ENCODE measurements around the gene CABP1. TPM values are rescaled to one million over a fixed set of nuclear protein-coding genes. Genes with fewer than 3 reads are reported as not detected.

Gene CABP1
- total RNA-seq, 4 donors from 2014 or later = 0.54 to 3.3 (median 0.95) TPM; not detected in 1

DNA sequence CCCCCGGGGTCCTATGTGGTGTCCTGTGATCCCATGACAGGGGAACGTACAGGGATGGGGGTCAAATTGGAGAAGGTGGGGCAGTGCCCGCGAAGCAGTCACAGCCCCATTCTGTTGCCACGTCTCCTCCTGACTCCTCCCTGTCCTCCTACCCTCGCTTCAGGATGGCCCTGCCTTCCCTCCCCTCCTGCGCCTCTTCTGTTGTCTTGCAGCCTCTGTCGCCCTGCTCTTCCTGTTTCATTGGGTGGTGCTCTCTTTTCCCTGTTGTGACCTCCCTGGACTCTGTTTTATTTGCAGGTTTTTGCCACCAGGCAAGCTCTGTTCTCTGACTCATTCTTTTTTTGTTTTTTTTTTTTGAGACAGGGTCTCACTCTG is 18.7 kb downstream of the CABP1 start:
- Histone ChIP-seq H3K27ac (no peak overlapping the region), H3K36me3 (no peaks in the 10 kb centered on the region), H3K4me1 (no peaks in the 10 kb centered on the region), H3K9me3 (no peaks in the 10 kb centered on the region), H3K27me3 (no peaks in the 10 kb centered on the region), H3K4me3 (no peak overlapping the region)
- no peak for DNase-seq
- TF ChIP-seq, protein P1, sequence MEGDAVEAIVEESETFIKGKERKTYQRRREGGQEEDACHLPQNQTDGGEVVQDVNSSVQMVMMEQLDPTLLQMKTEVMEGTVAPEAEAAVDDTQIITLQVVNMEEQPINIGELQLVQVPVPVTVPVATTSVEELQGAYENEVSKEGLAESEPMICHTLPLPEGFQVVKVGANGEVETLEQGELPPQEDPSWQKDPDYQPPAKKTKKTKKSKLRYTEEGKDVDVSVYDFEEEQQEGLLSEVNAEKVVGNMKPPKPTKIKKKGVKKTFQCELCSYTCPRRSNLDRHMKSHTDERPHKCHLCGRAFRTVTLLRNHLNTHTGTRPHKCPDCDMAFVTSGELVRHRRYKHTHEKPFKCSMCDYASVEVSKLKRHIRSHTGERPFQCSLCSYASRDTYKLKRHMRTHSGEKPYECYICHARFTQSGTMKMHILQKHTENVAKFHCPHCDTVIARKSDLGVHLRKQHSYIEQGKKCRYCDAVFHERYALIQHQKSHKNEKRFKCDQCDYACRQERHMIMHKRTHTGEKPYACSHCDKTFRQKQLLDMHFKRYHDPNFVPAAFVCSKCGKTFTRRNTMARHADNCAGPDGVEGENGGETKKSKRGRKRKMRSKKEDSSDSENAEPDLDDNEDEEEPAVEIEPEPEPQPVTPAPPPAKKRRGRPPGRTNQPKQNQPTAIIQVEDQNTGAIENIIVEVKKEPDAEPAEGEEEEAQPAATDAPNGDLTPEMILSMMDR (IDR thresholded peaks at IDR 0.05) = no peak
- TF ChIP-seq POLR2A (IDR thresholded peaks at IDR 0.05) = no peak

DNA sequence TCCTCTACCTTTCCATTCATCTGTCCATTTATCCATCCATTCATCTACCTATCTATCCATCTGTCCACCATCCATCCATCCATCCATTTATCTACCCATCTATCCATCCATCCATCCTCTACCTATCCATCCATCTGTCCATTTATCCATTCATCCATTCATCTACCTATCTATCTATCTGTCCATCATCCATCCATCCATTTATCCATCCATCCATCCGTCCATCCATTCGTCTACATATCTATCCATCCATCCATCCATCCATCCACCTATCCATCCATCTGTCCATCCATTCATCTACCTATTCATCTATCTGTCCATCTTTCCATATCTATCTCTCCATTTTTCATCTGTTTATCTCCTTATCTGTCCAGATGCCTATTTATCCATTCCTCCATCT is 21.0 kb downstream of the CABP1 start:
- no peak for TF ChIP-seq POLR2A (IDR thresholded peaks at IDR 0.05)
- TF ChIP-seq, protein P1 (IDR thresholded peaks at IDR 0.05) = no peak
- DNase-seq = no peak
- no peak overlapping the region for H3K27ac ChIP-seq
- no peaks in the 10 kb centered on the region for H3K4me1 ChIP-seq
- H3K36me3 ChIP-seq = no peaks in the 10 kb centered on the region
- no peaks in the 10 kb centered on the region for H3K9me3 ChIP-seq
- no peak overlapping the region for H3K4me3 ChIP-seq
- H3K27me3 ChIP-seq = no peaks in the 10 kb centered on the region

DNA sequence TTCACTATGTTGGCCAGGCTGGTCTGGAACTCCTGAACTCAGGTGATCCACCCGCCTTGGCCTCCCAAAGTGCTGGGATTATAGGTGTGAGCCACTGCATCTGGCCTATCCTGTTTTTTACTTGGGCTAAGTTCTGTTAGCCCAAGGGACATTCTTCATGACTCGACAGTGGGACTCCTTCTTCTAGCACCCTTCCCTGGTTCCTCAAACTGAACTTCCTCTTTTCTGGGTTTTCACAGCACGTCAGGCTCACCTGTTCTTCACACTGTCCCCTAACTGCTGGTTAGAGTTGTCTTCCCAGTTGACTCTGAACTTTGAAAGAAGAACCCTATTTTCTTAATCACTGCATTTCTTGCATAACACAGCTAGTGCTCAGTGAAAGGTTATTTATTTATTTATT is 22.5 kb downstream of the CABP1 start:
- Histone ChIP-seq H3K4me3 (no peak overlapping the region), H3K36me3 (no peaks in the 10 kb centered on the region), H3K9me3 (no peaks in the 10 kb centered on the region), H3K4me1 (no peaks in the 10 kb centered on the region), H3K27ac (no peak overlapping the region), H3K27me3 (no peaks in the 10 kb centered on the region)
- TF ChIP-seq POLR2A (IDR thresholded peaks at IDR 0.05) = no peak
- TF ChIP-seq, protein P1 (IDR thresholded peaks at IDR 0.05) = no peak
- no peak for DNase-seq

DNA sequence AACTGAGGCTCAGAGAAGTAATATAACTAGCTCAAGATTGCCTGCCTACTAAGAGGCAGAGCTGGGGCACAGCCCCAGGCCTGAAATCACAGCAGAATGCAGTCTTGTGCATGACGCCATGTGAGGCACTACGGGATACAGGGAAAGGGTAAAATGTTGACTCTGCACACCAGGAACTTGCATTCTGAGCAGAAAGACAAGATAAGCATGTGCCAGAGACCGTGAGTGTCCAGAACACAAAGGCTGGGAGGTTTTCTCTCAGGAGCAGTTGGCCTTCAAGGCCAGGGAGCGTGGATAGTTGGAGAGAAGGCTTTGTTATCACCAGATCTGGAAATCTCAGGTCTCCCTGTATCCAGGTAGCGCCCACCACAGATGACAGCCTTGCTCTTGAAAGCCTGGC is 23.3 kb downstream of the CABP1 start:
- TF ChIP-seq POLR2A (IDR thresholded peaks at IDR 0.05) = no peak
- TF ChIP-seq, protein P1 (IDR thresholded peaks at IDR 0.05) = no peak

DNA sequence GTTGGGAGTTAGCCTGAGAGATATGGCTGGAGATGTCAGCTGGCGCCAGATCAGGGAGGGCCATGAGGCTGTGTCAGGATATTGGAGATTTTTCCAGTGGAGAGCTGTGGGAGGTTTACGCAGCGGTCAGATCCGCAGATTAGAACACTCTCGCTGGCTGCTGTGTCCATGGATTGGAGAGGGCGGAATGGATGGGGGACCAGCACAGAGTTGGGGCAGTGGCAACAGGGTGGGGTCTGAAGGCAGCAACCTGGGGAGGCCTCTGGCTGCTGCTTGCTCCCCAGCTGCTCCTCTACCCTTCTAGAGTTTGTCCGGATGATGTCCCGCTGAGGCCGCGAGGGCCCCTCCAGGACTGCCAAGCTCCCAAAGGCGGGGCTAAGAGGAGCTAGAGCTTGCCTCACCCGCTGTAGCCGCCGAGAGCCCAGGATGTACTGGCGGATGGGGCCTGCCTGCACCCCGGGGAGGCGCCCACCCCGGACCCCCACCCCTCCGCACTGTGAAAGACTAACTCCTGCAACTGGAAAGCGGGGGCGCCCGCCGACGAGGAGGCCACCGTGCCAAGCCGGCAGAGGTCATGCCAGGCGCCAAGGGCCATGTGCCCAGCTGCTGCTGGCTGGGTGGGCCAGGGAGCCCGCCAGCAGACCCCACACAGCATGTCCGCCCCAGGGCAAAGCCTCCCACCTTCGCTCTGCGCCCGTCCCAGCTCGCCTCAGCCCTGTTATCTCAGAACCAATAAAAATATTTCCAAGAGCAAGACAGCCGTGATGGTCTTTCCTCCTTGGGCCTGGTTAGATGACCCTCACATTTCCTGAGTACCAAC is 26.4 kb downstream of the CABP1 start:
- Histone ChIP-seq H3K4me1 (peaks cover 0 to 10% (median 5%) of the 10 kb centered on the region in 4 donors), H3K4me3 (no peak overlapping the region)

More for the DNA sequence above, 23.3 kb downstream of the CABP1 start:
- Histone ChIP-seq H3K27ac (no peak overlapping the region), H3K27me3 (no peaks in the 10 kb centered on the region), H3K36me3 (no peaks in the 10 kb centered on the region), H3K9me3 (no peaks in the 10 kb centered on the region), H3K4me3 (no peak overlapping the region), H3K4me1 (peaks cover 0 to under 1% (median under 1%) of the 10 kb centered on the region in 4 donors)
- DNase-seq = no peak

DNA sequence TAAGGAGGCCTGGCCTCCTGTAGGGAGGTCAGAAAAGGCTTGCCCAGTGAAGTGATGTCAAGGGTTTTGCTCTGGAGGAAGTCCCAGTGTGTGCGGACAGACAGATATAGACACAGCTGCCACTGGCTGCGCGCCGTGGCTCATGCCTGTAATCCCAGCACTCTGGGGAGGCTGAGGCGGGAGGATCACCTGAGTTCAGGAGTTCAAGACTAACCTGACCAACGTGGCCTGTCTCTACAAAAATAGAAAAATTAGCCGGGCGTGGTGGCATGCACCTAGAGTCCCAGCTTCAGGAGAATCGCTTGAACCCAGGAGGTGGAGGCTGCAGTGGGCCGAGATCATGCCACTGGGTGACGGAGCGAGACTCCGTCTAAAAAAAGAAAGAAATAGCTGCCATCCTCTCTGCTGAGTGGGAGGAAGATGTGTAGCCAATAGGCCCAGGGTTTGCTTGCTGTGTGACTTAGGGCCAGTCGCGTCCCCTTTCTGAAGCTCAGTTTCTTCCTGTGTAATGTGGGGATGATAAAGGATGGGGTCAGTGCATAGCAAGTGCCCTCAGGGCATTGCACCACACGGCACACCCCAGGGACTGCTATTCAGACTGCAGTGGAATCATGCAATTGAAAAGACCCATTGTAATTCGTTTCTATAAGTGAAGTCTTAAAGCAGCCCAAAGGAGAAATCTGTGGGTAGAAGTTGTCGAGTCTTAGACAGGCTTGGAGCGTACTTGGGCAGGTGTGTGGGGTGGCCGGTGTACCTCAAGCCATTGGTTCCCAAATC is 27.9 kb downstream of the CABP1 start:
- Histone ChIP-seq H3K36me3 (no peaks in the 10 kb centered on the region), H3K4me1 (peaks cover 0 to 10% (median 5%) of the 10 kb centered on the region in 4 donors), H3K9me3 (no peaks in the 10 kb centered on the region), H3K4me3 (no peak overlapping the region), H3K27me3 (no peaks in the 10 kb centered on the region), H3K27ac (no peak overlapping the region)
- TF ChIP-seq, protein P1 (IDR thresholded peaks at IDR 0.05) = no peak
- TF ChIP-seq POLR2A (IDR thresholded peaks at IDR 0.05) = no peak
- DNase-seq = no peak

More for the DNA sequence above, 26.4 kb downstream of the CABP1 start:
- H3K36me3 ChIP-seq = no peaks in the 10 kb centered on the region
- TF ChIP-seq POLR2A (IDR thresholded peaks at IDR 0.05) = no peak
- DNase-seq = no peak
- H3K27ac ChIP-seq = no peak overlapping the region
- no peaks in the 10 kb centered on the region for H3K9me3 ChIP-seq
- H3K27me3 ChIP-seq = no peaks in the 10 kb centered on the region
